HG03196 (cell line): Measurements from ENCODE around the gene TRIM69.

ENCODE experiments used
- ATAC-seq: cut with Tn5 transposase; IDR thresholded peaks from one replicate; pipeline ENCODE4 v1.9.1; 2021; ENCODE audit not compliant: unreplicated experiment

The TRIM69 gene

DNA sequence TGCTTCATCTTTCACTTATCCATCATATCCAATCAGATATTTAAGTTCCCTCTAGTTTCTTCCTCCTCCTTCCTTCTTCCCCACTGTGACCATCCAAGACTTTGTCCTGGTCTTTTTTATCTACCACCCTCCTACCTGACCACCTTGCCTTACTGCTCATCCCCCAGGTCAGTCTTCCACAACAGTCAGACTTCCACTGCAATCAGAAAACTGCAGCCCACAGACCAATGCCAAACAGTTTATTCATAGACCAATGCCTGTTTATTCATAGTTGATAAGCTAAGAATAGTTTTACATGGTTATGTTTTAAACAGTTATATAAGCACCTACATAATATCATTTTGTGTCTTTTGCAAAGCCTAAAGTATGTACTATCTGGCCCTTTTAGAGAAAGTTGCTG is 65.5 kb downstream of the TRIM69 start:
- no peak for ATAC-seq

DNA sequence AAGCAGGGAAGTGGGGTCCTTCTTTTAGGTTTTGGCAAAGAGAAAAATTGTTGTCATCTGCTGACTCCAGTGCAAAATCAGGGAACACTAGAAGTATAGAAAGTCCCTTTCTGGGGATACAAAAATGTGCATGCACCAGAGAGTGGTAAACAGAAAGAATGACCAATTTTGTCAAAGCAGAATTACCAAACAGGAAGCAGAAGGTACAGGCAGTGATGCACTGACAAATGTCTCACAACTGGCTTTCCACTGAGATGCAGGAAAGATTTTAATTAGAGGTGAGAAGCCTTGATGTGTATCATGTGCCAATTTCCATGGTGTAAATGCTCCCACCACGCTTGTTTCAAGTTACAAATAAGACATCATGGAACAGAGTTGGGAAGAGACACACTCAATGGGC is 66.0 kb downstream of the TRIM69 start:
- ATAC-seq: no peak

DNA sequence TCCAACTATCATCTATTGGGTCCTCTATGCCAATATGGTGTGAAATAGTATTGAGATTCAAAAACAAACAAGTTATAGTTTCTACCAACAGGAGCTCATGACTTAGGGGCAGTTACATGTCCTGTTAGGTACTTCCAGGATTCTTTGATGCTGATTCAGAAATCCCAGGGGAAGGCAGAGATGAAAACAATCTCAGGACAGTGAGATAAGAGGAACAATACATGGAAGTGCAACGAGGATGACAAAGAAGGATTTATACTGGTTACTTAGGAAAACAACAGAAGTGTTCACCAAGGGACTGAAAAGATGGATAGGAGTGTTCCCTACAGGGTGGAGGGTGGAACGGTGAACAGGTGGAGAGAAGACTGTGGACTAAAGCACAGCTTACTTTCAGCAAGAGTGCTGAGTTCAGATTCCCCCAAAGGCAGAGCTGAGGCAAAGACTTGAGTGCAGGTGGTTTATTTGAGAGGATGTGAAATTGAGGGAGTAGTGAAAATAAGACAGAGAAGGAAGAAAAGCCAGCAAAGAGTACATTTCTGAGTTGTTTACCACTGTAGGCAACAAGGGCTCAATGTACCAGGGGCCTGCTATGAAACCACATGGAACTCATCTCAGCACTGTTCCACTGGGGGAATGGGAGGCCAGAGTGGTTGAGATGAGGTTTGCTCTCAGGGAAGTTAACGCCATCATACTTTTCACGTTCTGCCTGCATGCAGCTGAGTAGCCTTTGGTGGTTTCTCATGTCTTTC is 68.1 kb downstream of the TRIM69 start:
- no peak for ATAC-seq

DNA sequence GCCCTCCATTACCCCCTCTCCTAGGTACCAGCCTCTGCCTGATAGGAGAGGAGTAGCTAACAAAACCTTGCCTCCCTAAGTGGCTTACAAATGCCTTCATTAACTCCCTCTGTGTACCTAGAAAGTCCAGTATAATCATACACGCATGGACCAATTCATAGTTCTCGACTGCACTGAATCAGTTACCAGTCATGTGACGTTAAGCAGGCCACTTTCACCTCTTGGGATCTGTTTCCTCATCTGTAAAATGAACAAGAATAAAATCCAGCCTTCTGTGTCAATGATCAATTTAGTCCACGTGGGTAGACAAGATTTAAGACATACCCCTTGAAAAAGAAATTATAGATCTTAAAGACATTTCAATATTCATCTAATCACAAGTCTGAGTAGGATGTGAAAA is 72.2 kb downstream of the TRIM69 start:
- ATAC-seq: no peak

DNA sequence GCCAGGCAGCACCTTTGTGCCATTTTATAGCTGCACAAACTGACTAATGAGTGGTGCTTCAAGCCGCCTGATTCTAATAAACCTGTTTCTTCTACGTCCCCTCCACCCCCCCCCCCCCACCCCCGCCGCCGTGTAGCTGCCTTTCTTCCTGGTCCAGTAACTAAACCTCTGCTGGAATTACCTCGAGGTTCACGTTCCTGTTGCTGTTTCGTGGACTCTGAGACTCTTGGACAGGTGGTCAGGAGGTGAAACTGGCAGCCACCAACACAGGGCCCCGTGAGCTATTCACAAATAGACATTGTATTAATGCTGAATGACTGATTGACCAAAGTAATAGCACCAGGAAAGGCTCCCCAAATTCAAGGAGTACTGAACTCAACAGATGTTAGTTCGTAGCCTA is 73.9 kb downstream of the TRIM69 start:
- ATAC-seq: no peak

DNA sequence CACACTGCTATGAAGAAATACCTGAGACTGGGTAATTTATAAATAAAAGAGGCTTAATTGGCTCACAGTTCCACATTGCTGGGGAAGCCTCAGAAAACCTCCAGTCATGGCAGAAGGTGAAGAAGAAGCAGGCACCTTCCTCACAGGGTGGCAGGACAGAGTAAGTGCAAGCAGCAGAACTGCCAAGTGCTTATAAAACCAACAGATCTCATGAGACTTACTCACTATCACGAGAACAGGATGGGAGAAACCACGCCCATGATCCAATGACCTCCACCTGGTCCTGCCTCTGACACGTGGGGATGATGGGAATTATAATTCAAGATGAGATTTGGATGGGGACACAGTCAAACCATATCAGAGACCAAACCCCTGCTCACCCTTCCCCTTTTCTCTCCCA is 75.0 kb downstream of the TRIM69 start:
- no peak for ATAC-seq

DNA sequence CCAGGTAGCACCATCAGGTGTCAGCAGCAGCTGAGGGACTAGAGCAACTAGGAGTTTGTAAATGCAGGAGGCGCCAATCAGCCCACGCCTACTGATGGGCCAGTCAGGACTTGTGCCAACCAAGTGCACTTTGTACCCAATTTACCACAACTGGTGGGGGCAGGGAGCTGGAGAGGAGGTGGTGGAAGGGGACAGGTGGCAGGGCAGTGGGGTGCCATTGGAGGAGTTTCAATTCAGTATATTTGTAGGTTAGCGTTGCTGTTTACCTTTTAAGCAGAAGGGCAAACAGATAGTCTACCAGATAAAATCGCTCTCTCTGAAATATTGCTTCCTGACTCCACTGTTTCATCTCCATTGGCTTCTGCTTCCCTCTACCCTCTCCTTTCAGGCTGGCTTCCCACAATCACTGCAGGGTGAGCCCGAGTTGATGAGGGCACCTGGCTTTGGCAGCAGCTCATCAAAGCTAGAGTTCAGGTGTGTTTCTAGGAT is 75.7 kb downstream of the TRIM69 start:
- no peak for ATAC-seq

DNA sequence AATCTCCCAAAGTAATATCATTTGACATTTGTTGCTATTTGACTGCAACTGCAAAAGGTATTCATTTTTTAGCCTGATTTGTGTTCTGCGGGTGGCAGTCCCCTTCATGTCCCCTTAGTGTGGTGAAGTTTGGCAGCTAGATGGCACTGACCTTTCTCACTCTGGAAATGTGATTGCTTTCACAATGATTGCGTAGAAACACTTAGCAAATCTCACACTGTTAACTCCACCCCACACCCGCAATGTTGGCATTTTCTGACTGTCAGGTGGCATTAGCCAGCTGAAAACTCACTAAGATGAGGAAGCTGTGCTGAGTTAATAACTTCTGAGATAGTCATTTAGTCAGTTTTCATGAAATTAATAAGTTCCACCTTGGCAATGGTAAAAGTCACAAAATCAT is 76.9 kb downstream of the TRIM69 start:
- no peak for ATAC-seq
